Prostate gland (tissue), 2 donors: ENCODE measurements around the gene KARS1. TPM values are rescaled to one million over a fixed set of nuclear protein-coding genes. Genes with fewer than 3 reads are reported as not detected.
"Not testable (repeated sequence)": the region's sequence is repeated elsewhere in the genome, so short reads cannot be mapped to it uniquely, and the experiment has no call there.

Experiments
- DNase-seq: peaks from one replicate; pipeline ENCODE4 v3.0.0-alpha.2; 2019; ENCODE audit warnings: low spot score
- H3K27ac ChIP-seq, 2 donors: fragments of 200-600 bp; sonication (generic); 2 replicates each; pipeline ENCODE4 v1.5.1; 2017 to 2019
- H3K27me3 ChIP-seq: fragments of 200-600 bp; sonication (generic); replicated peaks from 2 replicates; pipeline ENCODE4 v1.5.1; 2019; ENCODE audit not compliant: insufficient read depth
- H3K36me3 ChIP-seq, 2 donors: fragments of 200-600 bp; sonication (generic); 1 replicate in 1 of 2; 2 replicates in 1 of 2; pipeline versions ENCODE4 v1.5.1 to v1.8.1; 2017 to 2019
- H3K4me1 ChIP-seq: fragments of 200-600 bp; sonication (generic); replicated peaks from 2 replicates; pipeline ENCODE4 v1.5.1; 2019
- H3K4me3 ChIP-seq, 2 donors: fragments of 200-600 bp; sonication (generic); 2 replicates each; pipeline ENCODE4 v1.5.1; 2017 to 2019
- H3K9me3 ChIP-seq: fragments of 200-600 bp; sonication (generic); 2 replicates; pipeline ENCODE4 v1.5.1; 2017
- CTCF ChIP-seq, 4 experiments: fragments of 200-600 bp in 2 of 4; fragments of 450-650 bp in 2 of 4; sonication (generic) in 2 of 4; IDR thresholded peaks; 1 replicate in 3 of 4; 2 replicates in 1 of 4; pipeline ENCODE4 v1.5.1; 2016 to 2019; ENCODE audit warnings: antibody characterized with exemption in 4 of 4, mild to moderate bottlenecking in 2 of 4, moderate library complexity in 2 of 4
- POLR2A ChIP-seq: fragments of 450-650 bp; IDR thresholded peaks from one replicate; pipeline ENCODE4 v1.6.1; 2016; ENCODE audit warnings: antibody characterized with exemption, mild to moderate bottlenecking
- POLR2AphosphoS5 ChIP-seq: sonication (generic); formaldehyde crosslinking; IDR thresholded peaks from one replicate; pipeline ENCODE4 v1.6.1; 2017; ENCODE audit warnings: antibody characterized with exemption
- WGBS: methylation state at CpG from one replicate; pipeline ENCODE4 v1.1.5; 2018; 5-methylcytosine and 5-hydroxymethylcytosine counted together
- intact Hi-C: fragments of 100-400 bp; cut with DNase I; formaldehyde crosslinking; loops from one replicate; pipeline ENCODE4 v1.14.2; 2022
- total RNA-seq, 2 donors: library from RNA; depleted of rRNA; stranded (reverse); fragments of >200 nt; gene quantifications; one replicate each; pipeline ENCODE4 v1.1.0, GENCODE V29; 2016

KARS1 gene
- total RNA-seq, 2 donors from 2014 or later, result 89.4 to 145 TPM

- no peak overlapping the region for H3K4me3 ChIP-seq
- no peak overlapping the region for H3K27ac ChIP-seq
- no peaks in the 10 kb centered on the region for H3K4me1 ChIP-seq
- 64% methylated on average over 4 of the region's 4 CpGs for WGBS
- TF ChIP-seq POLR2A (no peak), CTCF (IDR thresholded peaks at IDR 0.05) (no peak)
- intact Hi-C loops, result no loop called here
- DNase-seq, result no peak
- no peaks in the 10 kb centered on the region for H3K27me3 ChIP-seq
- H3K9me3 ChIP-seq, result no peaks in the 10 kb centered on the region
- no peaks in the 10 kb centered on the region for H3K36me3 ChIP-seq
Measured at GRCh38 chr16:75603241-75603640, 44.2 kb downstream of the KARS1 start.

DNA sequence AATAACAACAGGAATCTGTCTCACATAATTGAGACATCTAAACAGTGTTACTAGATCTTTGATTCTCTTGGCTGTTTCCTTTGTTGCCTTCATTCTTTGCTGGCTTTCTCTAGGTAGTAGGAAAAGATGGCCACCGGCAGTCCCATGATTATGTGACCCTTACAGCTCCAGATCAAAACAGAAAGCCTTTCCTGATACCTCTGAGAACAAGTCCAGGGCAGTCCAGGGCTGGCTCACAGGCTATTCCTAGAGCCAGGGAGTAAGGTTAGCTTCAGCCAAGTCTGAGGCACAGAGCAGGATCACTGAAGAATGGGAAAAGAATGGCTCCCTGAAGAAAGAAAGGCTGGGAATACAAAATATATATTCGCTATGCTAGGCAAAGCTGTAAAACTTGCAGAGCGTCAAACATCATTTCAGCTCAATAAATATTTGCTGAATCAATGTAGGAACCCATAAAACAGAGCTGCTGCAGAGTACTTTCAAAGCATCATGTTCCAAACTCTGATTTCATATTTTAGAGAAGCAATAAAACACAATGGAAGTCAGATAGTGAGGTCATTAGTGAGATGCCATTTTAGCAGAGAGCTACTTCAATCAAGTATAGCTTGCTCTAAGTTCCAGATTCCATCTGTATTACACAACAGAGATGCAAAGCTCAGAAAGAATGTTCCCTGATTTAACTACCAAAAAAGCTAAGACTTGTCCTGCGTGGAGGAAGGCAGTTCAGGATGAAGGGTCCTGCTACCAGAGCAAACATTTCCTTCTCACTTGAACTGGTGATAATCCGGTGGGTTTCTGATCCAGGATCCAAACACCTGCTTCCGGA is 47.8 kb downstream of the KARS1 start:
- peak; percentile 10 for DNase-seq
- 59% methylated on average over 6 of the region's 6 CpGs for WGBS
- intact Hi-C loops, result no loop called here
- TF ChIP-seq POLR2A (no peak), CTCF (IDR thresholded peaks at IDR 0.05) (no peak), POLR2AphosphoS5 (peak; percentile 71)
- no peaks in the 10 kb centered on the region for H3K4me1 ChIP-seq
- H3K4me3 ChIP-seq, result no peak overlapping the region
- H3K27me3 ChIP-seq, result no peaks in the 10 kb centered on the region
- no peaks in the 10 kb centered on the region for H3K36me3 ChIP-seq
- no peaks in the 10 kb centered on the region for H3K9me3 ChIP-seq
- H3K27ac ChIP-seq, result peak overlapping the region; percentile 69 to 80

GRCh38 chr16:75593825-75594820 is 53.3 kb downstream of the KARS1 start:
- TF ChIP-seq POLR2A, result no peak
- no peak for TF ChIP-seq CTCF (IDR thresholded peaks at IDR 0.05)
- no peak for TF ChIP-seq POLR2AphosphoS5
- Histone ChIP-seq H3K4me3 (no peak overlapping the region), H3K9me3 (no peaks in the 10 kb centered on the region), H3K27me3 (no peaks in the 10 kb centered on the region), H3K36me3 (no peaks in the 10 kb centered on the region), H3K27ac (no peak overlapping the region), H3K4me1 (no peaks in the 10 kb centered on the region)
- intact Hi-C loops, result no loop called here
- WGBS, result 65% methylated on average over 17 of the region's 17 CpGs
- no peak for DNase-seq

DNA sequence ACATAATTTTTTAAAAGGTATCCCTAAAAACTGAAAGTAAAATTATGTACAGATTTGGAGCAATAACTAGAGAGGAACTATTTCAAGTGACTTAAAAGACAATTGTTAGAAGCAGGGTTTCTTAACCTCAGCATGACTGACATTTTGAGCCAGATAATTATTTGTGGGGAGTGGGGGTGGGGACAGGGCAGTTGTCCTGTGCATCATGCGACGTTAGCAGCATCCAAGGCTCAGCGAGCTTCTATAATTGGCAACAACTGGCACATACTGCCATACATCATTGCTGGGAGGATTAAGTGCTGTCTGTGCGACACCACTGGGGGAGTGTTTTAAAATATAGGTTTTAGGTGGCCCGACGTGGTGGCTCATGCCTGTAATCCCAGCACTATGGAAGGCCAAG is 54.2 kb downstream of the KARS1 start:
- intact Hi-C loops, result no loop called here
- no peak overlapping the region for H3K4me3 ChIP-seq
- H3K27ac ChIP-seq, result no peak overlapping the region
- no peaks in the 10 kb centered on the region for H3K27me3 ChIP-seq
- WGBS, result 88% methylated on average over 6 of the region's 6 CpGs
- no peak for TF ChIP-seq POLR2A
- no peak for TF ChIP-seq POLR2AphosphoS5
- no peak for TF ChIP-seq CTCF (IDR thresholded peaks at IDR 0.05)
- DNase-seq, result no peak
- H3K36me3 ChIP-seq, result no peaks in the 10 kb centered on the region
- H3K9me3 ChIP-seq, result no peaks in the 10 kb centered on the region
- H3K4me1 ChIP-seq, result no peaks in the 10 kb centered on the region

DNA sequence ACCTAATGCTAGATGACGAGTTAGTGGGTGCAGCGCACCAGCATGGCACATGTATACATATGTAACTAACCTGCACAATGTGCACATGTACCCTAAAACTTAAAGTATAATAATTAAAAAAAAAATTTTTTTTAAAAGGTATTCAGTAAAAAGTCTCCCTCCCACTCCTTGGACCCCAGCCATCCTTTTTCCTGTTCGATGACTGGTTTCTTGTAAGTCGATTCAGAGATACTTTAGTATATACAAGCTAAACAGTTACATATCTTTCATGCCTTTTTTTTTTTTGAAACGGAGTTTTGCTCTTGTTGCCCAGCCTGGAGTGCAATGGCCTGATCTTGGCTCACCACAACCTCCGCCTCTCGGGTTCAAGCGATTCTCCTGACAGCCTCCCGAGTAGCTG is 55.5 kb downstream of the KARS1 start:
- H3K27ac ChIP-seq, H3K36me3 ChIP-seq, intact Hi-C loops, H3K4me3 ChIP-seq, H3K27me3 ChIP-seq, H3K9me3 ChIP-seq, DNase-seq, H3K4me1 ChIP-seq: not testable (repeated sequence)
- WGBS, result 57% methylated on average over 9 of the region's 9 CpGs
